Activated T-cell treated with anti-CD3 and anti-CD28 coated beads, Interleukin-2, amount 50 U/mL, for 1 hour (primary cell): ENCODE results near the gene METRN.
A peak's percentile ranks its signal among the peaks of the same experiment; 100 is the strongest.
"Not testable (repeated sequence)": the region's sequence is repeated elsewhere in the genome, so short reads cannot be mapped to it uniquely, and the experiment has no call there.

Source experiments
- DNase-seq: peaks from one replicate; pipeline ENCODE4 v3.0.0-alpha.2; 2020

METRN gene

DNA sequence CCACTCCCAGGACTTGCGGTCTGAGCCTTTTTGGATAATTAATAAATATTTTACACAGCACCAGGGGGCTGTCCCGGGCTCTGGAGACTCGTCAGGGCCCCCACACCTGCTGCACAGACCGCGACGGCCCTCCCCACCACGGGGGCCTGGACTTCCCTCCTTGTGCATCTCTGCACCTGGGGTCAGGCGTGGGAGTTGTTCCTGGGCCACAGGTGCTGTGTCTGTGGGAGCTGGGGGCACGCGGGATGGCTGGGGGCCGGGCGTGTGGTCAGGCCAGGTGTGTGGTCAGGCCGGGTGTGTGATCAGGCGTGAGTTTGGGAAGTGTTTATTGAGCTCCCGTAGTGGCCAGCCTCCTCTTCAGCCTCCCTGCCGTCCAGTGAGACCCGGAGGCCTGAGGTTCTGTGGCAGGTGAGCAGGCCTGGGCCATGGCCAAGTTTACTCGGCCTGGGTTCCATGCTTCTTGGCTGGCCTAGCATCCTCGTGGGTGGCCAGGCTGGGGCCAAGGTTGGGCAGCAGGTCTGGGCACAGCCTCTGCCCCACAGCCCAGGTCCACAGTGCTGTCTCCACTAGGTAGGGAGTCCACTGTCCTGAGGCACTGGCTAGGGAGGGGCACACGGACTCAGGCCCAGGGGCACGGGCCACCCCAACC, 36.6 kb upstream of the METRN start:
- no peak for DNase-seq

DNA sequence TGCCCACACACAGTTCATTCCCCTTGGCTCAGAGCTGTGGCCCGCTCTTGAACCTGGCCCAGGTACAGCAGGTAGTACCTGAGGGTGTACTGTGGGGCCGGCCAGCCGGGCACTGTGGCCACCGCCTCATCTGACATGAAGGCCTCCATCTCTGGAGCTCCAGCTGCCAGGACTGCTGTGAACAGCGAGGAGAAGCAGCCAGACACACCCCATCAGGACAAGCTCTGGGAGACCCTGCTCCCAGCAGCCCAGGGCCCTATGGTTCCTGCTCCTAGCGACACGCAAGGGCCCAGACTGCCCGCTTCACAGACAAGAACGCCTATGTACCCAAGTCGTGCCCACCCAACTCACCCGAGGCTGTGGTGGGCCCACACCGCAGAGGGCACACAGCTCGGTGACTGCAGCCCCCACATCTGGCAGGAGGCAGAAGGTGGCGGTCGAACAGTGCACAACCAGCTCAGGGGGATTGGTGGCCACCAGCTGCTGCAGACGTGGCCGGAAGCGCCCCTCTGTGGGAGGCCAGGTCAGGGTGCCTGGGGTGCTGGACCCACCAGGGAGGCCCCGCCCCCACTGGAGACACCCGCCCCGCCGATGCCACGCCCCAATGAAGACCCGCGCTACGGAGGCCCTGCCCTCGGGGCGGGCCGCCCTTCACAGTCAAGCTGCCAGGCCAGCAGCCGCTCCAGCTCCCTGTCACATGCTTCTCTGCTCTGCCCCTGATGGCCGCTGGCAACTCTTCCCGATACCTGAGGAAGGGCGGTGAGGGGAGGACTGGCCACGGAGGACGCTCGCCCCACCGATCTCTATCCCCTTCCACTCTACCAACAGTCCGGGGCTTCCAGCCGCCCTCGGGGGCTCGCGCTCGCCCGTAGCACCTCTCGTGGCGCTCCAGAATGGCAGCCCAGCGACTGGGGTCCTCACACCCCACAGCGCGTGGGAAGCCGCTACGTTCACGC, 35.8 kb upstream of the METRN start:
- no peak for DNase-seq

DNA sequence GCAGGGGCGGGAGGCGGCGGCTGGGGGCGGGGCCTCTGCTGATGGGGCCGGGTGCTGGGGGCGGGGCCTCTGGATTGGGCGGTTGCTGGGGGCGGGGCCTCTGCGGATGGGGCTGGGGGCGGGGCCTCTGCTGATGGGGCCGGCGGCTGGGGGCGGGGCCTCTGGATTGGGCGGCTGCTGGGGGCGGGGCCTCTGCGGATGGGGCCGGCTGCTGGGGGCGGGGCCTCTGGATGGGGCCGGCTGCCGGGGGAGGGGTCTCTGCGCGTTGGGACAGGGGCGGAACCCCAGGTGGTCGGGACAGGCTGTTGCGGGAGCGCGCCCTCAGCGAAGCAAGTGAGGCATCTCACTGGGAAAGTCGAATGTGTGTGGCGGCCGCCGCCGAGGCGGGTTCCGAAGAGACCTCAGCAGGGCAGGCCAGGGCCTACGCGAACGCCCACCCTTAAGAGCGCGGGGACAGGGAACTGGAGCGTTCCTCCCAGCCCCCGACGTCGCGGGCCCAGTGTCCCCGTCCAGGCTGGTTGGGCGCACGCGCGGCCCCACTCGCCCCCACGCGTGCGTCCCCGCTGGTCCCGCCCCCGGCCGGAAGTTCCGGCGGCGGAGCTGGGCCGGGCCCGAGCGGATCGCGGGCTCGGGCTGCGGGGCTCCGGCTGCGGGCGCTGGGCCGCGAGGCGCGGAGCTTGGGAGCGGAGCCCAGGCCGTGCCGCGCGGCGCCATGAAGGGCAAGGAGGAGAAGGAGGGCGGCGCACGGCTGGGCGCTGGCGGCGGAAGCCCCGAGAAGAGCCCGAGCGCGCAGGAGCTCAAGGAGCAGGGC, 34.9 kb upstream of the METRN start, which contains the start of gene STUB1:
STUB1 (plus strand) TSS at position 597 of the 811 bp plus-strand sequence; CDS start at position 713, 116 bp downstream.
- peak; percentile 86 for DNase-seq

- no peak for DNase-seq
These were observed 34.3 kb upstream of the METRN start for GRCh38 chr16:680625-680945.

GRCh38 chr16:680967-681745, 33.8 kb upstream of the METRN start:
- no peak for DNase-seq

DNA sequence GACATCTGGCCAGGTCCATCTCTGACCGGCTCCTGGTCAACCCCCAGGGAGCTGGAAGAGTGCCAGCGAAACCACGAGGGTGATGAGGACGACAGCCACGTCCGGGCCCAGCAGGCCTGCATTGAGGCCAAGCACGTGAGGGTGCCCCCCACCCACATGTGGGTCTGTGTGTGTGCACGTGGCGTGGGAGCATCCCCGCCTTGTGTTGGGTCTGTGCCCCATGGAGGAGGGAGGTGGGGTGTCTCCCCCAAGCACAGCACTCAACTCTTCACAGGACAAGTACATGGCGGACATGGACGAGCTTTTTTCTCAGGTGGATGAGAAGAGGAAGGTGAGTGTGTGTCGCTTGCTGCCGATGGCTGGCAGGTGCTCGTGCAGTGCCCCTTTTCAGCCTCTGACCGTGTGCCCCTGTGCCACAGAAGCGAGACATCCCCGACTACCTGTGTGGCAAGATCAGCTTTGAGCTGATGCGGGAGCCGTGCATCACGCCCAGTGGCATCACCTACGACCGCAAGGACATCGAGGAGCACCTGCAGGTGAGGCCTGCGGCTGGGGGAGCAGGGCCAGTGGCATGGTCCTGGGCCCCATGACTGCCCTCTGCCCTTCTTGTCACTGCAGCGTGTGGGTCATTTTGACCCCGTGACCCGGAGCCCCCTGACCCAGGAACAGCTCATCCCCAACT, 33.0 kb upstream of the METRN start:
- no peak for DNase-seq

GRCh38 chr16:682493-683395, 32.2 kb upstream of the METRN start:
- no peak for DNase-seq

DNA sequence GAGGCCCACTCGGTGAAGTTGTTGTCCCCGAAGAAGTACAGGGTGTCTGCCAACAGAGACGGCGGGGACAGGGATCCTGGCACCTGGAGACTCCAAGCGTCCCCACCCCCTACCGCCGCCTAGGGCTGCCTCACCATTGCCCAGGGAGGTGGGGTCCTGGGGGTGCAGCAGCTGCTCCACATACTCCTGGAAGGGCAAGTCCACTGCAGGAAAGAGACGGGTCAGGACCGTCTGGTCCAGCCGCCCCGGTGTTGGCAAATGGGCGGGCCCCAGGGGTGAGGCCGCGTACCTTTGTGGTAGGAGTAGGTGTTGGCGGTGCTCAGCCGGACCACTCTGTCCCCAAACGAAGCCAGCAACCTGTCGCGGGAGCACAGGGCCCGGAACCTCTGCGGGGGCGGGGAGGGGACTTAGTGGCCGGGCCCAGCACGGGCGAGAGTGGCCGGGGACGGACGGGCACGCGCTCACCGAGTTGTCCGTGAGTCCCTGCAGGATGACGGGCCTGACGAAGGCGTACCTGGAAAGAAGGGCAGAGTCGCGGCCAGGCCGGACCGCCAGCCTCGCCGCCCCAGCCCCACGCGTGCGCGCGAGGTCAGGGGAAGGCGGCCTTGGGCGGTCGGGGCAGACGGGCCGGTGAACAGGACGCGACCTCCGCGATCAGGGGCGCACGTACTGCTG, 31.4 kb upstream of the METRN start:
- no peak for DNase-seq

DNA sequence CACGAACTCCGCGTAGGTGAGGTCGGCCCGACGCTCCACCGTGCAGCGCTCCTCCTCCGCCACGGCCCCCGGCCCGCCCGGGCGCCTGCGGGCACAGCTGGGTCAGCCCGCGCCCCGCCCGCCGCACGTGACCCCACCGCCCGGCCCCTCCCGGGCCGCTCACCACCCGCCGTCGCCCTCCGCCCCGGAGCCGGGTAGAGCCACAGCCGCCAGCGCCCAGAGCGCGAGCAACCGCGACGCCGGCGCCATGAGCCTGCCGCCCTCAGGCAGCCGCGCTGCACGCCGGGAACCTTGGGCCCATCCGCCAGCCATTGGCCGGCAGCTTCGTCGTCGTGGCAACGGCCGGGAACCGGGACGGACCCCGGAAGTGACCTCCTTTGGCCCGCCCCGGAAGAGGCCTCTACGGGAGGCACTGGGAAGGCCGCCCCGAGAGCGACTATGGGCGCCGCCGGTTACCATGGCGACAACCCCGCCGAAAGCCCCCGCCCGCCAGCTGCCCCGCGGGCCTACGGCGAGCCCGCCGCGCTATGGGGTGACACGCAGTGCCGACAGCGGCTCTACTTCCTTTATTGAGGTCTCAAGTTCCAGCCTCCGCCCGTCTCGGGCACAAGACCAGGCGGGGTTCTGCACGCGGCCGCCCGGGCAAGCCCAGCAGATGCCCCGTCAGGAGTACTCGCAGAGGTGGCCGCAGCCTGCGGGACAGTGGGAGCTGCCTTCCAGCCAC, 30.7 kb upstream of the METRN start, which contains the start of gene JMJD8:
JMJD8 (minus strand) TSS at position 264 of the 724 bp plus-strand sequence; CDS start at position 249, 15 bp downstream.
- DNase-seq, result peak; percentile 94

DNA sequence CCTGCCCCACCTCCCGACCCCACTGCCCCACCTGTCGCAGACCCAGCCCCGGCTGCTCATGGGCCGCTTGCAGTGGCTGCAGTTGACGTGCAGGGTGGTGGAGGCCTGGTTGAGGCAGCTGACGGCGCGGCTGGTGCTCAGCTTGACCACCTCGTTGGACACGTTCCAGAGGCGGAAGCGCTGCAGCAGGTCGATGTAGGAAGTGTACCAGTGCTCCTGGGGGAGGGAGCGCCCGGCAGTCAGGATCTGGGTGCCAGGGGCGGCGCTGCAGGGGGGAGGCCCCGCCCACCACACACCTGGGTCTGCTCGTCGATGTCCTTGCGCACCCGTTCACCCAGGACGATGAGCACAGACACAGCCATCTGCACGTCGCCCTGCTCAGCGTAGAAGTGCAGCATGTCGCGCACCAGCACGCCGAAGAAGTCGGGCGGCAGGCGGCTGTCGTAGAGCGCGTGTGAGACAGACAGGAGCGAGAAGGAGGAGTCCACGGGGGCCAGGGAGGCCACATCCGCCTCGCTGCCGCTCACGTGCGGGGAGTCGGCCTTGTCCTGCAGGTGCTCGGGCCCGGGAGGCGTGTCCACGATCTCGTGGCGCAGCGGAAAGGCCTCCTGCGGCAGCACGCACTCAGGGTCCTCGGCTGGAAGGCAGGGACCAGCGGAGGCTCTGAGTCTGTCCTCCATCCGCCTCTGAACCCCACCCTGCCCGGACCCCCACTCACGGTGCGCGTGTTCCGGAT, 29.8 kb upstream of the METRN start:
- no peak for DNase-seq

- DNase-seq, result no peak
These were observed 29.0 kb upstream of the METRN start for GRCh38 chr16:685967-686366.

- no peak for DNase-seq
These were observed 28.3 kb upstream of the METRN start for GRCh38 chr16:686459-687260.

DNA sequence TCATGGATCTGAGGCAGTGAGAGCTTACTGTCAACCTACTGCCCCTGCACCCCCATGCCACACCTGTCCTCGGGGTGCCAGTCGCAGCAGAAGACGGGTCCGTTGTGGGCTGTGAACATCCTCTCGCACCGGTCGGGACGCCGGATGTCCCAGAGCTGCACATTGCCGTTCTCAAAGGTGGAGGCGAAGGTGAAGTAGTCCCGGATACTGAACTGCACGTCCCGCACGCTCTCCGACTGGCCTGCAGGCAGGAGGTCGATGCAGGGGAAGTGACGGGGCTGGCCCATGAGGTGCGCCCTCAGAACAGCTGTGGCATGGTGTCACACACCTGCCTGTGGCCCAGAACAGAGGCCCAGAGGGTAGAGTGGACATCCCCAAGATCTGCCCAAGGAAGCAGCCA, 27.4 kb upstream of the METRN start:
- no peak for DNase-seq

DNA sequence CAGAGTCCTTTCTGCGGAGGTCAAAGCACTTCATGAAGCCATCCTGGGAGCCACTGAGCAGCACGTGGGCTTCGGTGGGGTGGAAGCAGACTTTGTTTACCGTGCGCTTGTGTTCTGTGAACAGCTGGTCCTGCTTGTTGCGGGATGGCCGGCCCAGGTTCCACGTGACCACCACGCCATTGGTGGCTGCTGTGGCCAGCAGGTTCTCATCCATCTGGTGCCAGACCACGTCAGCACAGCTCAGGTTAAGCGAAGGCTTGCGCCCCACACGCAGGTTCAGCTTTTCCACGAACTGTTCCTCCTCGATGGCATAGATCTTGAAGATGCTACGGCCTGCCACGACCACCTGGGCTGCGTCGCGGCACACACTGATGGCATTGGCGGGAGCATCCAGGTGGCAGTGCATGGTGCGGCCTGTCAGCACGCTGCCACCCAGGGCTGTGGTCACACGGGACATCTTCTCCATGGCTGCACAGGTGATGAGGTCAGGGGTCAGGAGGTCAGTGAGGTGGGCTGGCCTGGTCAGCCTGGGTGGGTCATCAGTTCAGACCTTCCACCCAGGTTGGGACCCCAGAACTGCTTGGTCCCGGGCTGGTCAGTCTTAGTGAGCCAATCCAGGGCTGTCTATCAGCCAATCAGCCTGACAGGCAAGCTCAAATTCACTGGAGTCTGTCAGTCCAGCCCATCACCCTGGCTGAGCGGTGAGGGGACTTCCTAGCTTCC, 25.6 kb upstream of the METRN start:
- DNase-seq, result no peak

- not testable (repeated sequence) for DNase-seq
These were observed 23.7 kb upstream of the METRN start for GRCh38 chr16:691242-691641.

GRCh38 chr16:692356-693108, 22.4 kb upstream of the METRN start:
- no peak for DNase-seq
